Activated T-cell treated with anti-CD3 and anti-CD28 coated beads, Interleukin-2, amount 50 U/mL, for 1 hour (primary cell): Measurements from ENCODE around the gene CMIP.

Source experiments
- DNase-seq: peaks from one replicate; pipeline ENCODE4 v3.0.0-alpha.2; 2020

The CMIP gene

DNA sequence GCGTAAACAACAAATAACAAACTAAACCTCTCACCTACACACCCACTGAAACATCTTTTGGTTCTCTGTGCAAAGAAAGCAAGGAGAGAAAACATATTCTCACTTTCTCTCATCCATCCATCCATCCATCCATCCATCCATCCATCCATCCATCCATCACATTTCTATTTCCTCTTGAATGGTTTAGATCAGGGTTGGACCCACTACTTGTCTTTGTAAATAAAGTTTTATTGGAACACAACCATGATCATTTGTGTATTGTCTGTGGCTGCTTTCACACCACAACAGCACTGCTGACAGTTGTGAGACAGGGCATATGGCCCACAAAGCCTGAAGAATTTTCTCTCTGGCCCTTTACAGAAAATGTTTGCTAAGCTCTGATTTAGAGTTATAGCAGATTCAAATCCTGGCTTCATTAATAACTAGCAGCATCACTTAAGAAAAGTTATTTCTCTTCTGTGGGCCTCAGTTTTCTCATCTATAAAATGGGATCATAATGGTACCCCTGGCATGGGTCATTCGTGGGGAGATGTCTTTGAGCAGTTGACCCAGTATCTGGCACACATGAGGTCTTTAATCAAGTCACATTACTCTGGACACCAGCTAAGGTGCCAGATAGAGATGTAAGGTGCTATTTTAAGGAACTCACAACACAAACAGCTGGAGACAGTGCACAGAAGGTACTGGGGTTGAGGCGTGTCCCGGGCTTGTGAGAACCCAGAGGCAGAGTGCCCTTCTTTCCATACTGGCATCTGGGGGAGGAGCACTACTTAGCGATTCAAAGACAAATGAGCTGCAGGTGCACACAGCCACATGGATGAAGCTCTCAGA is 146.3 kb downstream of the CMIP start:
- DNase-seq: no peak

DNA sequence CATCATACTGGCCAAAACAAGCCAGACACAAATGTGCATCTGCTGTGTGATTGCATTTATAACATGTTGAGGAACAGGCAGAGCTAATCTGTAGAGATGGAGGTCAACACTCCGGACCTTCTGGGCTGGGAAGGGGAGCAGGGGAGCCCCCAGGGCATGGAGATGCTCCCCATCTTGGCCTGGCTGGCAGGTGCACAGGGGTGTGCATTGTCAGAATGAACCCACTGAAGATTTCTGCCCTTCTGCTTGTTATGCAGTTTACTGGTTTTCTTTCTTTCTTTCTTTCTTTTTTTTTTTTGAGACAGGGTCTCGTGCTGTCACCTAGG is 146.9 kb downstream of the CMIP start:
- DNase-seq: no peak

DNA sequence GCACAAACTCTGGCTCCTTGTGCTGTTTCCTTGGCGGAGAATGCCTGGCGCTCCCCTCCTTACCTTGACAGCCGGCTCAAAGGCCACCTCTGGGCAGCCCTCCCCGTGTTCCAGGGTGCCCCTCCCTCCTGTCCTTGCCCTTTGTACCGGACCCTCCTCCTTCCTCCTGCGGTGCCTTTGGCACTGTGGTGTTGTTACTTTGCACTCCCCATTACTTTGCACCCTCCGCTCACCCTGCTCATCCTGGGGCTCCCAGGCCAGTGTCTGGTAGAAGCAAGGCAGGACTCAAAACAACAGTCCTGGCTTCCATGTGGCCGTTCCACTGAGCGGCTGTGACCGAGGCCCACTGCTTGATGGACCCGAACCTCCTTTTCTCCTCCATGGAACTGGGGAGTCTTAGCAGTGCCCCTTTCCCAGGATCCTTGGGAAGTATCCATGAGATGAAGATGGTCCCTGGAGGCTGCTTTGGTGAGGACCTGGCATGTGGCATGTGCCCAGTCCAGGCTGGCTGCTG is 147.8 kb downstream of the CMIP start:
- no peak for DNase-seq

DNA sequence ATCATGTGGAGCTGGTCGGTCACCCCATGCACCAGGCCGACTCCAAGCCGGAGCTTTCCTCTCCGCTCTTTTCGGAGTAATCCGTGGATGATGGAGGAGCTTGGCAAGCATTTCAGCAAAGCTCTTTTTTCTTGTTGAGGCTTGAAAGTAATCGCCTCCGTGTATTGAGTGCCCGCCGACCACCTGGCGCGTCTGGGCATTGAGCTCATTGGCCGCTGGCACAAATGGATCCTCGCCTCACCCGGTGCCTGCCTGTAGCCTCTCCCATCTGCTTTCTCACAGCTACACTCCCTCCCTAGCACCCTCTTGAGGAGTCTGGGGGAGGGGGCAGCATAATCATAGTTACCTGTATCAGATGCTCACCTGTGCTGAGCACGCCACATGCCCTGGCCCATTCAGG is 148.9 kb downstream of the CMIP start:
- no peak for DNase-seq

DNA sequence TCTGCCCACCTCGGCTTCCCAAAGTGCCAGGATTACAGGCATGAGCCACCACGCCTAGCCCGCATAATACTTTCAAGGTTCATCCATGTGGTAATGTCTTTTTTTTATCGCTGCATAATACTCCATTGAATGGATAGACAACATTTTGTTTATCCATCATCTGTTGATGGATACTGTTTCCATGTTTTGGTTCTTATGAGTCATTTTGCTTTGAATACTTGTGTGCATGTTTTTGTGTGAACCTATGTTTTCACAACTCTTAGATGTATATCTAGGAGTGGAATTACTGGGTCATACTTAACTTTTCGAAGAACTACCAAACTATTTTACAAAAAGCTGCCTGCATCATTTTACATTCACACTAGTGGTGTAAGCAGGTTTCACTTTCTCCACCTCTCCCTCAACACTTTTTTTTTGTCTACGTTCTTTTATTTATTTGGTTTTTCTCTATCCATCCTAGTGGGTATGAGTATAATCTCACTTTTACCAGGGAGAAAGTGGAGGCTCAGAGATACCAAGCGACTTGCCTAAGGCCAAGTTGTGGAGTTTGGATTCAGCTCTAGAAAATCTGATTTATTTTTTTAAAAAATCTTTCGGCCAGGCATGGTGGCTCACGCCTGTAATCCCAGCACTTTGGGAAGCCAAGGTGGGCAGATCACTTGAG is 151.2 kb downstream of the CMIP start:
- no peak for DNase-seq

DNA sequence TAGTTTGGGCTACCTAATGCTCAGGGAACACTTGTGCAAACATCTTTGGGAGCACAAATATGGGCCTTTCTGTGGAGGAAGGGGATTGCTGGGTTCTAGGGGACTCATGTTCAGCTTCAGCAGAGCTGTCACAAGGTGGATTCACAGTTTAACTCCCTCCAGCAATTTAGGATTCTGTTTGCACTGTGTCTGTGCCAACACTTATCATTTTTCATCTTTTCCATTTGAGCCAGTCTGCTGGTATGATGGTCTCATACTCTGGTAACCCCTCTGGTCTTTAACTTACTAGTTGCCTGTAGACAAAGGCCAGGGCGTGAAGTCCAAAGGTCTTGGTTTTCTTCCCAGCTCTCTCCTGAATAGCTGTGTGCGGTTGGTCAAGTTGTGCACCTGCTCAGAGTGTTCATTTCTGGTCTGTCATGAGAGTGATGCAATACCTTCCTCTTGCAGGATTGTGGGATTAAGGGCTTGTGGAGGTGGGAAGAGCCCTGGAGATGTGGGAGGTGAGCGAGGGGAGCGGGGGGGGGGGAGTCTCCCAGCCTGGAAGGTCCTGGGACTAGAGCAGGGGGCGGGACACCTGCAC is 152.6 kb downstream of the CMIP start:
- no peak for DNase-seq

DNA sequence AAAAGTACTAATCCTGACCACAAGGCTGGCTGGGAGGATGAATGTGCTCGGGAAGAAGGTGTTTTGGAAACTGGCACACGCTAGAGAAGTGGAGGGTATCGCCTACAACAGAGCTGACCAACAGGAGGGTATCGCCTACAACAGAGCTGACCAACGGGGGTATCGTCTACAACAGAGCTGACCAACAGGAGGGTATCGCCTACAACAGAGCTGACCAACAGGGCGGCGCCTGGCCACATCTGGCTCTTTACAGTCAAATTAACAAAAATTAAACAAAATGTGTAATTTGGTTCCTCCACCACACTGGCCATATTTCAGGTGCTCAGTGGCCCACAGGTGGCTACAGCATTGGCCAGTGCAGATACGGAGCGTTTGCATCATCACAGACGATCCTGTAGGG is 153.5 kb downstream of the CMIP start:
- DNase-seq: no peak

DNA sequence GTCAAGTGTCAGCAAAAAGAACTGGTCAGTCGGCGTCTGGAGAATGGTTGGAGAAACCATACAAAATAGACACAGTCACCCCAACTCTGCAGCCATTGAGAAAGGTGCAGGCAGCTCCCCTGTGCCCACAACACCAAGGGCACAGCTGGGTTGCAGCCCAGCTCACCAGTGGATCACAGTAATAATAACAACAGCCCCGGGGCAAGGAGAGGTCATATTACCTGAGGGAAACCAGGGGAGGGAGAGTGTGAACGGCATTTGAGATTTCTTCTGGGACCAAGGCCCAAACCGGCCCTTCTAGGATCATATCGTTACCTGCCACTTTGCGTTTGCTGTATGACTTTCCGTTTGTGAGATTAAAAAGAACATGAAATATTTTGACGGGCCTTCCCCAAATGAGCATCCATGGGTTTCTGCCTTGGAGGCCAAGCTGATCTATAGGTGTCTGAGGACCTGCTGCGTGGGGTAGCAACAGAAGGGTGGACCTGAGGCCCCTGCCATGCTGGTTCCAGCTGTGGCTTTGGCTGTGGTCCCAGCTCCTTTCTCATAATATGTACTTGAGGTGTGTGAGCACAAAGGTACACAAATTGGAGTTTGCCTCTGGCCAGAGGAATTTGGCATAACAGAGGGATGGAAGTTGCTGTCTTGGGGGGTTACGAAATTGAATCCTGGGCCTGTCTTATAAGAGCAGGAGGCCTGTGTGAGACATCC is 154.6 kb downstream of the CMIP start:
- DNase-seq: no peak

DNA sequence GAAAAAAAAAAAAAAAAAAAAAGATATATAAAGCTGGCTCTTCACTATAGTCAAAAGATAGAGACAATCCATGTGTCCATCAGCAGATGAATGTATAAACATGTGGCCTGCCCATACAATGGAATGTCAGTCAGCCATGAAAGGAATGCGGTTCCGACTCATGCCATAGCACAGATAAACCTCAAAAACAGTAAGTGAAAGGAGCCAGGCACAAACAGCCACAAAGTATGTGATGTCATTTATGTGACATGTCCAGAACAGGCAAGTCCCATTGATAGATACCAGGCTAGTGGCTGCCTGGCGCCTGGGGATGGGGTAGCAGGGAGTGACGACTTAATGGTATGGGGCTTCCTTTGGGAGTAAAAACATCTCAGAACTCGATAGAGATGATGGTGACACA is 155.7 kb downstream of the CMIP start:
- no peak for DNase-seq

DNA sequence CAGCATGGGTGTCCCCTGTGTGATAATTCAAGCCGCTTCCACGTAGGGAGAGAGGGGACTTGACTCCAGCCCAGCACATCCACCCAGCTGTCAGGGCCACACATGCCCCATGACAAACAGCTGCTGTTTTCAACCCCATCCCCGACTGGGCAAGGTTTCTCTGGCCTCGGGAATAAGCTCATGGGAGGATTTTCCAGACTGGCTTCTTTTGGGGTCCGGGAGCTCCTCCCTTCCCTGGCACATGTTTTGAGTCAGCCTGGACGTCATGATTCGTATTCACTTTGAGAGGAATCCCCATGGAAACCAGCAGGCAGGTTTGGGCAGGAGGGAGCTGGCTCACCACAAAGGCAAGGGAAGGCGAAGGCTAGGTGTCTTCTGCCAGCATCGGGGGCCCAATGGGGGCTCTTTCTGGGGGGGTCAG is 156.4 kb downstream of the CMIP start:
- DNase-seq: no peak

DNA sequence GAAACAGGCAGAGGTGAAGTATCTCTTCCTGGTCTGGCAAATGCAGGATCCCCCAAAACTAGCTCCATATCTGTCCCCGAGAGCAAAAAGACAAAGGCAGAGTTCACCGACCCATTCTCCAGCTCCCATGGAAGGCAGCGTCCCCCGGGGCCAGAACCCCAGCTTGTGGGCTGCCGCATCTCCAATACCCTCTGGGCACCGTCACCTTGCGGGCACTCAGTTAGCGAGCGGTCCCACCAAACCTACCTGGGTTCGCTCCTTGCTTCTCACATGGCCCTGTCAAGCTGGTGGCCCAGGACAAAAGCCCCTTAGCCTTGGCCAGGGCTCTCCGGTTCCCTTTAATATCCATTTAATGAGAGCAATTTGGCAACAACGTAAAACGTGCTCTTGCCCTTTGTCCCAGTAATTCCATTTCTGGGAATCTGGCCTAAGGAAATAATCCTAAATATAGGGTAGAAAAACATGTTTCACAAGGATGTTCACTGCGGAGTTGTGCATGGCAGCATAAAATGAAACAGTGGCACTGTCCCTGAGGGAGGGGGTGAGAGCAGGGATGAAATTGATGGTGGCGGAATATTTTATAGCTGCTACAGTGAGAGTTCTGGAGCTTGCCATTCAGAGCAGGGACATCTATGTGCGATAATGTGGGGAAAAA is 157.1 kb downstream of the CMIP start:
- no peak for DNase-seq

DNA sequence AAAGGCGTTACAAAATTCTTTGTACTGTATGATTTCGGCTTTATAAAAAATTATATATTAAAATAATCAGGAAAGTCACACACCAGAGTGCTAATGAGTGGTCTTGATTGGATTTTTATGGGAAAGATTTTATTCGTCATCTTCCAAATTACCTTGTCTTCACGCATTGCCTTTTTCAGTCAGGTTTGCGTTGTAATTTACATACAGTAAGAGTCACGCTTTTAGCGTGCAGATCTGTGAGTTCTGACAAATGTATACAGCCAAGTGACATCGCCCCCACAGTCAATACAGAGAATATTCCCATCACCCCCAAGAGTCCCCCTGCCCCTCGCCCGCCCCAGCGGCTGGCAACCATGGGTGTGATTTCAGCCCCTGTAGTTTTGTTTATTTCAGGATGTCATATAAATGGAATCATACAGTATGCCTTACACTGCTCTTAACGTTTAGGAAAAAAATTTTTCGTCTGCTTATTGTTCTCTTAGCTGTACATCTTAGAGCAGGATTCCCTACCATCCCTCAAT is 157.7 kb downstream of the CMIP start:
- no peak for DNase-seq

DNA sequence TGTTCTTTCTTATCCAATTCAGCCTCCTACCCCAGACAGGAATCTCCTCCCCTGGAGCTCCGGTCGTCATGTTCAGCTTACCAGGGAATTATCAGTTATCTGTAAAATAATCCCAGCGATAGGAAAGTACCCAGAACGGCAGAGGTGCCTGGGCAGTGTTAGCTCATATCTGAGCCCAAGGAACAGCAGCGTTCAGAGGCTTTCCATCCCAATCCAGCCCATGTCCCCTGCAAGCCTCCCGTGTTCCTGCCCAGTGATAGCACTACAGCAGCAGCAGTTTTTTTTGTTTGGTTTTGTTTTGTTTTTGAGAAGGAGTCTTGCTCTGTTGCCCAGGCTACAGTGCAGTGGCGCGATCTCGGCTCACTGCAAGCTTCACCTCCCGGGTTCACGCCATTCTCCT is 158.2 kb downstream of the CMIP start:
- DNase-seq: no peak

DNA sequence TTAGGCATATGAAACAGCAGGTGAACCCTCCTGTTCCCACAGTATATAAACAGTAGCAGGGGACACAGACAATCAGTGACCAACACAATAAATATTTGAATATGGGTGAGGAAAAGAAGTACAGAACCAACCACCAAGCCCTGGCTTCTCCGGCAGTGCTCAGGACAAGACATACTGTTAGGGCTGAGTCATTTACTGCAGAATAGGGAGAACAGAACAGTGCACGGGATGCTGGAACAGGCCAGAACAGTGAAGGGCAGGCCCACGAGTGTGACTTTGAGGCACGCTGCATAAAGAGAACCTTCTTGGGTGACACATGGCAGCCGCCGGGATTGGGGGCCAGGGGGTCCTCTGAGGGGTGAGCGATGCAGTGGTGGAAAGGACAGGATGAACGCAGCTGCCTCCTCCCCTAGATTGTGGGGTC is 160.4 kb downstream of the CMIP start:
- DNase-seq: no peak

DNA sequence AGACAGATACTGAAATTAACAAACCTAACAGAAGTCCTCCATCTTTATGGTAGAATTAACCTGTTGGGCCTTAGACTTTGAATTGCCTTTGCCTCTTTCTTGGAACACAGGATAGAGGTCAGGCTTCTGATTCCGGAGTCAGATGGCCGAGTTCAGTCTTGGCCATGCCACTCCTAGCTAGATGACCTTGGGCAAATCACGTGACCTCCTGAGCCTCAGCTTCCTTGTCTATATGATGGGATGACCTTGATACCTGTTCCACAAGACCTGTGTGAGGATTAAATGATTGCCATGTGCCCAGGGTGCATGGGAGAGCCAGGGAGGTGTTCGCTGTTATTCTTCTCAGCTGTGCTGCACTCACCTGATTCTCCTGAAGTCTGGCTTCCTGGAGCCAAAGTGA is 161.4 kb downstream of the CMIP start:
- no peak for DNase-seq

DNA sequence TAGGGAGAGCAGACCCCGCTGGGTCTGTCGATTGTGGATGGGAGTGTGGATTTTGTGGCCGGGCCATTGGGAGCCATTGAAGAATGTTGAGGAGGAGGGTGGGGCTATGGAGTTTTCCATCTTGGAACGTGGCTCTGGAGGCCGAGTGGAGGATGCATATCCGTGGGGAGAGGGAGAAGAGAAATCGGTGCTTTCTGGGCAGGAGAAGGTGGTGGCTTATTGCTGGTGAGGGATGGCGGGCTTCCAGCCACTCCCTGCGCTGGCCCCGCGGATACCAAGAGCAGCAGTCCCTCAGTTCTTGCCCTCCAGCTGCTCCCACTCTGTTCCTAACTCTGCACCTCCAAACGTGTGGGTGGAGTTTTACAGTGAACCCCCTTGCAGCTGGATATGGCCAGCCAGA is 162.4 kb downstream of the CMIP start:
- no peak for DNase-seq

DNA sequence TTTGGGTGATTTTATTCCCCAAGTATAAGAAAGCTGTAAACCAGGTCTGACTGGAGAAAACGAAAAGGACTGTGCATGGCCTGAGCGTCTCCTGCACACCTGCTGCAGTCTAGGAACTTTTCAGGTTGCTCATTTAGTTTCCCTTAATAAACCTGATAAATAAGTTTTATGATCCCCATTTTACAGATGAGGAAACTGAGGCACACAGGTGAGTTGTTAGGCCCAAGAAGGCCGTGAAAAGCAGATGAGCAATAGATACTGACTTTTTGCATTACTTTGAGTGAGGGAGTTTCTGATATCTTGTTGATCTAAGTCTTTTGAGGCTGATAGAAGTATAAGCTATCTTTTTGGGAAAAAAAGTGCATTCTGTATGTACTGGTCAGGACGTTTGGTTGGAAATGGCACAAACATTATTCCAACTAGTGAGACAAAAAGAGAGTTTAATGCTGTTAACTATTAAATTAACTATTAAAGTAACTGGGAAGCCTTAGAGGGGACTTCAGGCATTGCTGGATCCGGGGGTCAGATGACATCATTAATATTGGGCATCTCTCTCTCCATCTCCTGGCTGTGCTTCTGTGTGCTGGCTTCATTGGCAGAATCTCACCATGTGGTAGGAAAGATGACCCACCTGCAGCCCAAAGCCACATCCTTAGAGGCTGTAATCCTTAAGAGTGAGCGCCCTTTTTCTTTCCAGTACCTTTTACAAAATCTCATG is 163.4 kb downstream of the CMIP start:
- no peak for DNase-seq

DNA sequence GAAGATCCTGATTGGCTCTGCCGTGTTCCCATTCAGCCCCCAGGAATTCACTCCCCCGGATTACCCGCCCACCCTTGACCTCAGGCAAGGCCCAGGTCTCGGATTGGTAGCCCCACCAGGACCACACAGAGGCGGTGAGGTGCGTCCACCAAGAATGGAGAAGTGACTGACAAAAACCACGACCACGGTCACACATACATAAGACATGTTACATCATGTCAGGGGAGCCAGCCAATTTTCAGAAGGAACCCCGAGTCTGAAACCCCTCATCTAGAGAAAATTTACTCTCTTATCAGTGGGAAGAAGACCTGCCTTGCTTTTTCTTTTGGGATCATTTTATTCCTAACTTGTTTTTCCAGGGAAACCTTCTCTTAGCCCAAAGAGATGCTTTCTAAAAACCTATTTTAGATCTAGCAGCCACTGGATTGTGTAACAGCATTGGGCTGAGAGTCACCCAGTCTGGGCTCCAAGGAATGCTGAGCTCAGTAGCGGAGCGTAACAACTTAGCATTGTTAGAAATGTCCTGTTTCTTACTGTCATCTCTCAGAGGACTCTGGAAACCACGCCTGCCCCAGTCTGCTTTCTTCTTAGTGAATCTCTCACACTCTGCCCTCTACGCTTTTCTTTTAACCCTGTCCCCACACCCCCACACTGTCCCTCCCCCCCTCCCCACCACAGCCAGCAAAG is 164.1 kb downstream of the CMIP start:
- no peak for DNase-seq

DNA sequence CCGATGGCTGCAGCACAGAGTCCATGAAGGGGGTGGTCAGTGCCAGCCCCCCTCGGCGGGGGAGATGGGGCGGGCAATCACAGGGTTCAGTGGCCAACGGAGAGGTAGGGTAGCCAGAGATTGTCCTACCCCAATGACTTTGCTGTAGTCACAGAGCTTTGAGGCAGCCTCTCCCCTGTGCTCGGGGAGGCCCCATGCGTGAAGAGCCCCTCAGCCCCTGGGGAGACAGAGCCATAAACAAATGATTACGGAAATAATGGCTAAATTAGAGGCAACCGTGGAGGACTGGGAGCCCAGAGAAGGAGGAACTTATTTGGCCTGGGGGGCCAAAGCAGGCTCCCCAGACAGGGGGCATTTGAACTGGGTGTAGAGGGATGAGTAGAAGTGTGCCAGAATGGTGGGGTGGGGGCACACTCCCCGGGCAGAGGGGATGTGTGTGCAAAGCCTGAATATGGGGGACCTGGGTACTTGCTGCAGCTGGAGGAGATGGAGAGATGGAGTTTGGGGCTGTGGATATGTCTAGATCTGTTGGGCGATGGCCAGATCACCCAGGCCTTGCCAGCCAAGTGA is 164.8 kb downstream of the CMIP start:
- no peak for DNase-seq

DNA sequence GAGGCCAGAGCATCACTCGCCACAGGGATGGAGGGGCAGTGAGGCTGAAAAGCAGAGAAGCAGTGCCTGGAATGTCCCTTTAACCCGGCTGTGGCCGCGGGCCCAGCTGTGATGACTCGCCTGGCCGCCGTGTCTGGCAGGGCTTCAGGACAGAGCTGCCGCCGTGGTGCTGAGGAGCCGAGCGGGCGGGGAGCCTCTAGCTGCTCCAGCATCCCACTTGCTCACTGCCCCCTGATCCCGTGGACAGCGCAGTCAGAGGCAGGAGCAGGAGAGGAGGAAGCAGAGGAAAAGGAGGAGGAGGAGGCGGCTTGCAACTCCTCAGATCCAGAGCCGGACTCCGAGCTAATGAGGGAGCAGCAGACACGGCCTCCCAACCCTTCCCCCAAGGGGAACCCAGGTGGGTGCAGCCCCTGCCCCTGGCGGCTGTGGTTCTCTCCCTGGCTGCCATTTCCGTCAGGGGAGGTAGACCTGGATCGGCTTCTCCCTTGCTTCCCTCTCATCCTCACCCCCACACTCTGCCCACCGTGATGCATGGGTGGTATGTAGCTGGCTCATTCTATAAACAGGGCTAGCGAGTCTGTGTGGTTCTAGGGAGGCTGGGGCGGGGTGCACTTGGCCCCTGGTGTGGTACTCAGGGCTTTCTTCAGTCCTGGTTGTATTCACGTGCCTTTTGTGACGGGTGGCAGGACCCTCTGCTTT is 165.7 kb downstream of the CMIP start:
- no peak for DNase-seq
